ENCODE results near the gene IGLL5. TPM values are rescaled to one million over a fixed set of nuclear protein-coding genes. Genes with fewer than 3 reads are reported as not detected.

IGLL5 gene
- polyA plus RNA-seq, 1 donor, result 0.16 TPM

DNA sequence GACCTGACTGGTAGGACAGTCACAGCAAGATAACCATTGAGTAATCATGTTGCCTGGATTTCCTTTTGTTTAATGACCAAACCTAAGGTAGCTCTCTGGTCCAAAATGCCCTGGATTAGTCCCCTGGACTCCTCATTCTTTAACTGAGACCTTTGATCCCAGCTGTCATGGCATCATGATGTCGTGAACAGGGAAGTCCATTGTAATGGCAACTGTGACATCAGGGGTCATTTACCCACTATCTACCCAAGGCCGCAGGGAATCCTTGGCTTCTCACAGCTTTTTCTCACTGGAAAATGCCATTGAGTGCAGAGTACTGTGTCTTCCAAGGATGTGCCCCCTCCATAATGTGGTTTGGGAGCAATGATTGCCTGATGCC is 29.1 kb upstream of the IGLL5 start:
- no peak for DNase-seq
- H3K27me3 ChIP-seq (ENCODE audit: control insufficient read depth, insufficient read depth, low read length), result no peaks in the 10 kb centered on the region
- no CpG with 5 or more reads among the region's 2 CpGs for WGBS (ENCODE audit: insufficient coverage, low lambda C conversion rate)
- no peak overlapping the region for H3K4me3 ChIP-seq (ENCODE audit: low read length)
- no peaks in the 10 kb centered on the region for H3K36me3 ChIP-seq (ENCODE audit: control insufficient read depth, insufficient read depth, low read length)
- no peaks in the 10 kb centered on the region for H3K4me1 ChIP-seq (ENCODE audit: control insufficient read depth, insufficient read depth, low read length)
- no peak overlapping the region for H3K27ac ChIP-seq (ENCODE audit: low read length)
- no peaks in the 10 kb centered on the region for H3K9me3 ChIP-seq (ENCODE audit: control insufficient read depth, low read depth, low read length)

DNA sequence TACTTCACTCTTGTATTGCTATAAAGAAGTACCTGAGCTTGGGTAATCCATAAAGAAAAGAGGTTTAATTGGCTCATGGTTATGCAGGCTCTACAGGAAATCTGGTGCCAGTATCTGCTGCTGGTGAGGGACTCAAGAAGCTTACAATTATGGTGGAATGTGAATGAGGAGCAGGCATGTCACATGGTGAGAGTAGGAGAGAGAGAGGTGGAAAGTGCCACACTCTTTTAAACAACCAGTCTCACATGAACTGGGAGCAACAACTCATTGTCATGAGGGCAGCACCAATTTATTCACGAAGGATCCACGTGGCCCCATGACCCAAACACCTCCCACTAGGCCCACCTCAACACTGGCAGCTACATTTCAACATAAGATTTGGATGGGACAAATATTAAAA is 24.6 kb upstream of the IGLL5 start:
- no peaks in the 10 kb centered on the region for H3K27me3 ChIP-seq (ENCODE audit: control insufficient read depth, insufficient read depth, low read length)
- no peaks in the 10 kb centered on the region for H3K36me3 ChIP-seq (ENCODE audit: control insufficient read depth, insufficient read depth, low read length)
- no peaks in the 10 kb centered on the region for H3K4me1 ChIP-seq (ENCODE audit: control insufficient read depth, insufficient read depth, low read length)
- H3K27ac ChIP-seq (ENCODE audit: low read length), result no peak overlapping the region
- DNase-seq, result no peak
- no peak overlapping the region for H3K4me3 ChIP-seq (ENCODE audit: low read length)
- no CpG with 5 or more reads among the region's 2 CpGs for WGBS (ENCODE audit: insufficient coverage, low lambda C conversion rate)
- H3K9me3 ChIP-seq (ENCODE audit: control insufficient read depth, low read depth, low read length), result peaks cover 3% of the 10 kb centered on the region

DNA sequence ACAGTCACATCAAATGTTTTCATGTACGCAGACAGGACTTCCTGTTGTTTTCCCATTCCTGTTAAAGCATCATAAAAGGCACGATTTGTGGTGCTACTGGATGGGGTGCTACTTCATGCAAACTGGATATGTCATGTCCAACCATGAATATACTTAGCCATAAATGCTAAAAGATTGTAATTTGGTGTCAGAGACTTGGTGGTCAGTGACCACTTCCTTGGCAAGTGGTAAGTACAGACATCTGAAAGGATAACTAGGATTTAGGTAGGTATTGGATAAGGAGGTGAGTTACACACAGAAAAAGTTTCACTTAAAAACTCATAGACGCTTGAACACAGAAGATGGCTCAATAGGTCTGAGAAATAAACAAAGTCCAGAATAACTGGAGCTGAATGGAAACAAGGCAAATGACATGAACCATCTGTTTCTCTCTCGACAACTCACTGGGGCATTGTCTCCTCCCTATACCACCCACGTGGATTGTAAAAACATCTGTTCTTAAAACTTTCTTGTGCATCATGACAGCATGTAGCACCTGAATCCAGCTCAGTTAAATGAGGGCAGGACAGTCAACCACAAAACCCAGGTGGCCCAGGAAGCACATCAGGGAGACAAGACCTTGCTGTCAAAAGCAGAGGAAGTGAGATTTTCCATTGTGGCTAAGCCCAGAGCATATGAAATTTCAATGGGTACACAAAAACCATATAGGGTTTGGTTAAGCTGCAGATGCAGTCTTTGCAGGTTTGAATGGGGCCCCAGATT is 22.1 kb upstream of the IGLL5 start:
- Histone ChIP-seq H3K27me3 (ENCODE audit: control insufficient read depth, insufficient read depth, low read length) (no peaks in the 10 kb centered on the region), H3K9me3 (ENCODE audit: control insufficient read depth, low read depth, low read length) (peaks cover 3% of the 10 kb centered on the region), H3K27ac (ENCODE audit: low read length) (no peak overlapping the region), H3K4me3 (ENCODE audit: low read length) (no peak overlapping the region), H3K36me3 (ENCODE audit: control insufficient read depth, insufficient read depth, low read length) (no peaks in the 10 kb centered on the region), H3K4me1 (ENCODE audit: control insufficient read depth, insufficient read depth, low read length) (no peaks in the 10 kb centered on the region)
- WGBS (ENCODE audit: insufficient coverage, low lambda C conversion rate), result no CpG with 5 or more reads among the region's 5 CpGs
- no peak for DNase-seq

DNA sequence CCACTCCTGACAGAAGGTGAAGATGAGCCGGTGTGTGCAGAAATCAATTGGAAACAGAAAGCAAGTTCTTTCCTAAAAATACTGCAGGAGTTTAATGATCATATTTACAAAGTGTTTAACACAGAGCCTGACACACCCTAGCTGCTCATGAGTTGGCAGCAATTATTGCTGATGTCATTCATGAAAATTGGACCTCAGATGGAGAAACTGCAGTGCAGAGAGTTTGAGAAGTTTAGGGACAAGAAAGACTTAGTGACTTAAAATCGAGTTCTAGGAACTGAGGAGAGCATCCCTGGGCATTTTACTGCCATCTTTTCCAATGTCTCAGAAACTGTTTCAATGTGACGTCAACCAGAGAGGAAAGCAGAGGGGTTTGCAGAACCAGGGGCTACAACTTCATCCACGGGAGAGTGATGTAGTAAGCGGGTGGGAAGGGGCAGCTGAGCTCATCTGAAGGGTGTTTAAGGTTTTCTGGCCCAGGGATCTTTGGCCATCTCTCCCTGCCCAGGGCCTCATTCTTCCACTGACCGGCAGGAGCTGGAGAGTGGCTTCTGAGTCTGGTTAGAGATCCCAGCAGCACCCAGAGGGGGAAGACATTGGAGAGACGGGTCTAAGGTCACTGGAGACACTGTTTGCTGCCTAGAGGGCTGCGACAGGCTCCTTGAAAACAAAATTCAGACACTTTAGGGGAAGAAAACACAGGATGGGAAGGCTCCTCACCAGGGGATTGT is 21.1 kb upstream of the IGLL5 start:
- no peak for DNase-seq
- Histone ChIP-seq H3K4me3 (ENCODE audit: low read length) (no peak overlapping the region), H3K36me3 (ENCODE audit: control insufficient read depth, insufficient read depth, low read length) (no peaks in the 10 kb centered on the region), H3K4me1 (ENCODE audit: control insufficient read depth, insufficient read depth, low read length) (no peaks in the 10 kb centered on the region), H3K9me3 (ENCODE audit: control insufficient read depth, low read depth, low read length) (peaks cover 3% of the 10 kb centered on the region), H3K27ac (ENCODE audit: low read length) (no peak overlapping the region), H3K27me3 (ENCODE audit: control insufficient read depth, insufficient read depth, low read length) (no peaks in the 10 kb centered on the region)
- no CpG with 5 or more reads among the region's 8 CpGs for WGBS (ENCODE audit: insufficient coverage, low lambda C conversion rate)

DNA sequence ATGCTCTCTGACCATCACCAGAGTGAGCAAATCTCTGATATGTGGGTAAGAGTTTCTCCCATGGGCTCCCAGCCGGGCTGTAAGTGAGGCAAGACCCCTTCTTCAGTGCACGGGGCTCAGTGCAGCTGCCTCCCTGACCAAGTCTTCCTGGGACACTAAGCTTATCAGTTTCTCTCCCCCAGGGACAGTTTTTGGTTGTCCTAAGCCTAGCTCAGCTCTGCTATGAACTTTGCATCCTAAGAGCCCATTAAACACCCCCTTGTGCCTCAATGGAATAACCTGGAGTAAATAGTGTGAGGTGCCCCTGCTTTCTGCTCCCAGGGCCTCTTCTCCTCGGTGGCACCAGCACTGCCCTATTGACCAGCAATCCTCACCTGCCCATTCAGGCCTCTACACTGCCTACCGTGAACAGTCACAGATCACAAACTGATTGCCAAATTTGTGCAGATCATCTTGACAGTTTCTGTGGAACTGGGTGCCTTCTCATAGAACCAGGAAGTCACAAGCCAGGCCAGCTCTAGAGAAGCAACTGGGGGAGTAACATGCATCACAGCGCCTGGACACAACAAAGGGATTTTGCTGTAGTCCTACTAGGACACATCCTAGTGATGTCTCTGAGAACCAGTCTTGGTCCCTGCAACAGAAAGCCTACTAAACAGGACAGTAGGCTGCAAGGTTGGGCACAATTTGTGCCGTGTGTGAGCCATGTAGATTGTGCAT is 19.5 kb upstream of the IGLL5 start:
- DNase-seq, result no peak
- Histone ChIP-seq H3K4me1 (ENCODE audit: control insufficient read depth, insufficient read depth, low read length) (no peaks in the 10 kb centered on the region), H3K27ac (ENCODE audit: low read length) (no peak overlapping the region), H3K9me3 (ENCODE audit: control insufficient read depth, low read depth, low read length) (peaks cover 3% of the 10 kb centered on the region), H3K27me3 (ENCODE audit: control insufficient read depth, insufficient read depth, low read length) (no peaks in the 10 kb centered on the region), H3K4me3 (ENCODE audit: low read length) (no peak overlapping the region), H3K36me3 (ENCODE audit: control insufficient read depth, insufficient read depth, low read length) (no peaks in the 10 kb centered on the region)
- WGBS (ENCODE audit: insufficient coverage, low lambda C conversion rate), result no CpG with 5 or more reads among the region's 6 CpGs

DNA sequence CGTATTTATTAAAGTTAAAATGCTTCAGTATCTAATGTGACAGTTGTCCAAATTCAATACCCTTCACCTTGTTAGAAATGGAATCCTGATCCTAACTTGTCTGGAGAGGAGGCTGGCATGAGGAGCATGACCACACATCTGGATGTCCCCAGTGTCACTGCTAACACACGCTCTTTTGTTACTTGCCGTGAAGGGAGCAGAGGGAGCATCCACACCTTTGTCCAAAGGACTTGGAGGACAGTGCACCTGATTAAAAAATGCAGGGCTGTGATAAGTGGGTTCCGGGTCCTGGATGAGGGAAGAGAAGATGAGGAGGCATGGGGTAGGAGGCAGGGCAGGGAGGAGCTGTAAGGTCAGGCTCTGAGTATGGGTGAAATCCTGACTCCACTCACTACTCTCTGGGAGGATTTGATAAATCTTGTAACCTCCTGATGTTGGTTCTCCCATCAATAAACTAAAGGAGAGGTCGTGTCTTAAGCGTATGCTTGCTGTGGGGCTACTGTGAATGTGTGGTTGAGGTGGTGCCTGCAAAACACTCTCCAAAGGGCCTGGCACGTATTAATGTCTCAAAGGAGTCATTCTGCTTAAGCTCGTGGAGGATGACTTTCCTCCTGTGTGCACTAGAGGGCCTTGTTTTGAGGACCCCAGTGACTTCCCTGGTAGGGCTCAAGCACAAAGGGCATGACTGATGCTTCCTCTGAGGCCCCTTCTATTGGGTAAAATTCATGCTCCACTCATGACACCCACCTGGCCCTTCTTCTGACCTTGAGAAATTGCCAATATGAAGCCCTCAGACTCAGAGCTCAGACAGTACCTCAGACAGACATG is 16.8 kb upstream of the IGLL5 start:
- no peak overlapping the region for H3K4me3 ChIP-seq (ENCODE audit: low read length)
- no peak overlapping the region for H3K27ac ChIP-seq (ENCODE audit: low read length)
- no peak for DNase-seq
- no peaks in the 10 kb centered on the region for H3K36me3 ChIP-seq (ENCODE audit: control insufficient read depth, insufficient read depth, low read length)
- 90% methylated on average over 2 of the region's 8 CpGs for WGBS (ENCODE audit: insufficient coverage, low lambda C conversion rate)
- no peaks in the 10 kb centered on the region for H3K4me1 ChIP-seq (ENCODE audit: control insufficient read depth, insufficient read depth, low read length)
- no peaks in the 10 kb centered on the region for H3K27me3 ChIP-seq (ENCODE audit: control insufficient read depth, insufficient read depth, low read length)
- H3K9me3 ChIP-seq (ENCODE audit: control insufficient read depth, low read depth, low read length), result peaks cover 5% of the 10 kb centered on the region

DNA sequence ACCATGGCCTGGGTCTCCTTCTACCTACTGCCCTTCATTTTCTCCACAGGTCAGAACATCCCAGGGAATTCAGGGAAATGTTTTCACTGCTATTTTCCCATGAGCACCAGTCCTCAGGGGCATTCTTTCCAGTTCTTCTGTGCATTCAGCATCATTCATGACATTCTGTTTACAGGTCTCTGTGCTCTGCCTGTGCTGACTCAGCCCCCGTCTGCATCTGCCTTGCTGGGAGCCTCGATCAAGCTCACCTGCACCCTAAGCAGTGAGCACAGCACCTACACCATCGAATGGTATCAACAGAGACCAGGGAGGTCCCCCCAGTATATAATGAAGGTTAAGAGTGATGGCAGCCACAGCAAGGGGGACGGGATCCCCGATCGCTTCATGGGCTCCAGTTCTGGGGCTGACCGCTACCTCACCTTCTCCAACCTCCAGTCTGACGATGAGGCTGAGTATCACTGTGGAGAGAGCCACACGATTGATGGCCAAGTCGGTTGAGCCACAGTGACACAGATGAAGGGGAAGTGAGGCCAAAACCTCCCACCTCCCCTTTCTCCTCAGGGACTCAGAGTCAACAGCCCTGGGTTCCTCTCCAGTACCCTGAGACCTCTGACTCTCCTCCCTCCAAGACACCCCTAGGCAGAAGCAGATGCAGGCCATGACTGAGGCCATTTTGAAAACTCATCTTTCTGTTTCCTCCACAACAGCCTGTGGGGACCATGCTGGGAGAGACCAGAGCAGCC is 15.9 kb upstream of the IGLL5 start:
- Histone ChIP-seq H3K4me1 (ENCODE audit: control insufficient read depth, insufficient read depth, low read length) (no peaks in the 10 kb centered on the region), H3K27me3 (ENCODE audit: control insufficient read depth, insufficient read depth, low read length) (no peaks in the 10 kb centered on the region)
- whole genome bisulfite sequencing (ENCODE audit: insufficient coverage, low lambda C conversion rate), result no CpG with 5 or more reads among the region's 10 CpGs

DNA sequence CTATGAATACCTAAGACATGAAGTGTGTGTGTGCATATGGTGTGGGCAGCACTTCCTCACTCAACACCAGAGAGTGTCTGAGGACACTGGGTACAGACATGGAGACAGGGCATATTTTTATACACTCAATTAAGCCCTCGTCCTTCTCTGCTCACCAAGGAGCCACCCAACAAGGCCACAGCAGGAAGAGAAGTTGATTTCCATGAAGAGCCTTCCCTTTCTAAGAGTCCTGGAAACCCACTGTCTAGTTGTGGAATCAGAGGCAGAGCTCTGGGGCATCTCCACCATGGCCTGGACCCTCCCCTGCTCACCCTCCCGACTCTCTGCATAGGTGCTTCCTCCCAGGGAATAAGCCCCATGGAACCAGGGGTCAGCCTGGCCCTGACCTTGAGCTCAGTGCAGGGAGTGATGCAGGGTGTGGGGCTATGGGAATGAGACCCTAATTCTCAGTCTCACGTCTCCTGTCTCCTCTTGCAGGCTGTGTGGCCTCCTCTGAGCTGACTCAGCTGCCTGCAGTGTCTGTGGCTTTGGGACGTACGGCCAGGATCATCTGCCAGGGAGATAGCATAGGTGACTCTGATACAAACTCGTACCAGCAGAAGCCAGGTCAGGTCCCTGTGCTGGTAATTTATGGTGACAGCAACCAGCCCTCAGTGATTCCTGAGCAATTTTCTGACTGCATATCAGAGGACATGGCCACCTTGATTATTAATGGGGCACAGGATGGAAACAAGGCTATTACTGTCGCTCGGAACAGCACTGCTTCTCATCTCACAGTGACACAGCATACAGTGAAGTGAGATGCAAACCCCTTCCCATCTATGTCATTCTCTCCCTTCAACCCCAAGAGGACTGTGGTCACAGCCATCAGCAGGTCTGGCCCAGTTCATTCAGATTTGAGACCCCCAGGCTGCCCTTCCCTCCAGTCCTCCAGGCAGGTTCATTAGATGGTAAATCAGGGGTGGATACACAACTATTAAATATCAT is 14.6 kb upstream of the IGLL5 start:
- DNase-seq, result no peak
- no CpG with 5 or more reads among the region's 8 CpGs for WGBS (ENCODE audit: insufficient coverage, low lambda C conversion rate)
- Histone ChIP-seq H3K4me1 (ENCODE audit: control insufficient read depth, insufficient read depth, low read length) (no peaks in the 10 kb centered on the region), H3K4me3 (ENCODE audit: low read length) (no peak overlapping the region), H3K27ac (ENCODE audit: low read length) (no peak overlapping the region), H3K9me3 (ENCODE audit: control insufficient read depth, low read depth, low read length) (peaks cover 5% of the 10 kb centered on the region), H3K36me3 (ENCODE audit: control insufficient read depth, insufficient read depth, low read length) (no peaks in the 10 kb centered on the region), H3K27me3 (ENCODE audit: control insufficient read depth, insufficient read depth, low read length) (no peaks in the 10 kb centered on the region)

More for the DNA sequence above, 15.9 kb upstream of the IGLL5 start:
- Histone ChIP-seq H3K9me3 (ENCODE audit: control insufficient read depth, low read depth, low read length) (peaks cover 5% of the 10 kb centered on the region), H3K27ac (ENCODE audit: low read length) (no peak overlapping the region), H3K4me3 (ENCODE audit: low read length) (no peak overlapping the region), H3K36me3 (ENCODE audit: control insufficient read depth, insufficient read depth, low read length) (no peaks in the 10 kb centered on the region)
- no peak for DNase-seq

Data from large intestine (tissue), 3 donors.